PC-3 (cell line): ENCODE results near the gene YPEL2.

Experiments used
- CTCF ChIP-seq: fragments of 300-600 bp; sonication (generic); conservative IDR thresholded peaks from 2 replicates; pipeline ENCODE4 v1.5.1; 2017; ENCODE audit warnings: antibody characterized with exemption, low read depth, mild to moderate bottlenecking, low read length
- EZH2phosphoT487 ChIP-seq: fragments of 300-600 bp; sonication (generic); IDR thresholded peaks from 2 replicates; pipeline ENCODE4 v1.6.1; 2018; ENCODE audit warnings: mild to moderate bottlenecking, antibody characterized with exemption, low read length, borderline replicate concordance

- no peak for TF ChIP-seq CTCF
- no peak for TF ChIP-seq EZH2phosphoT487
These were observed 89.4 kb downstream of the YPEL2 start for GRCh38 chr17:59420901-59421300.
